Measurements from ENCODE around the gene DBF4B.

- TF ChIP-seq POLR2A (IDR thresholded peaks at IDR 0.05) (no peak), CTCF (IDR thresholded peaks at IDR 0.05) (no peak)
Observed at GRCh38 chr17:44749076-44749979, 40.9 kb downstream of the DBF4B start.
